Body of pancreas (tissue), 4 donors: ENCODE results near the gene MGRN1. TPM values are rescaled to one million over a fixed set of nuclear protein-coding genes. Genes with fewer than 3 reads are reported as not detected.
A peak's percentile ranks its signal among the peaks of the same experiment; 100 is the strongest.

Experiments used
- ATAC-seq: fragments of 150-250 bp; one replicate; pipeline ENCODE4 v1.9.1; 2016
- DNase-seq, 4 donors: peaks; one replicate each; pipeline ENCODE4 v3.0.0-alpha.2; 2019
- H3K27ac ChIP-seq, 4 donors: fragments of 200-600 bp; sonication (generic); 1 replicate in 3 of 4; 2 replicates in 1 of 4; pipeline versions ENCODE4 v1.5.1 to v1.6.1; 2016 to 2019; ENCODE audit warnings: mild to moderate bottlenecking in 1 of 4, mixed read lengths in 1 of 4, moderate library complexity in 1 of 4
- H3K27me3 ChIP-seq, 2 donors: fragments of 200-600 bp; sonication (generic); one replicate each; pipeline ENCODE4 v1.6.0; 2016; ENCODE audit warnings: mild to moderate bottlenecking in 1 of 2
- H3K36me3 ChIP-seq, 2 donors: fragments of 200-600 bp; sonication (generic); replicated peaks in 1 of 2; 2 replicates each; pipeline ENCODE4 v1.5.1; 2016; ENCODE audit warnings: low read depth in 2 of 2; ENCODE audit not compliant: insufficient read depth in 1 of 2
- H3K4me1 ChIP-seq: fragments of 200-600 bp; sonication (generic); one replicate; pipeline ENCODE4 v1.6.0; 2016
- H3K4me3 ChIP-seq, 2 donors: fragments of 200-600 bp; sonication (generic); 1 replicate in 1 of 2; 2 replicates in 1 of 2; pipeline ENCODE4 v1.5.1; 2016 to 2019
- H3K9me3 ChIP-seq, 3 donors: fragments of 200-600 bp; sonication (generic); 1 replicate in 2 of 3; 2 replicates in 1 of 3; pipeline ENCODE4 v1.5.1; 2016
- POLR2A ChIP-seq, 3 donors: fragments of 450-650 bp; IDR thresholded peaks; one replicate each; pipeline ENCODE4 v1.6.1; 2016; ENCODE audit warnings: antibody characterized with exemption in 3 of 3, mild to moderate bottlenecking in 2 of 3
- WGBS, 2 donors: methylation state at CpG; one replicate each; pipeline ENCODE4 v1.1.5; 2017; 5-methylcytosine and 5-hydroxymethylcytosine counted together
- intact Hi-C: fragments of 100-400 bp; cut with DNase I; formaldehyde crosslinking; loops from one replicate; pipeline ENCODE4 v1.15.1; 2023
- total RNA-seq, 2 donors: library from RNA; depleted of rRNA; stranded (reverse); fragments of >200 nt; gene quantifications; one replicate each; pipeline ENCODE4 v1.1.0, GENCODE V29; 2016
- TF ChIP-seq, protein P1 (sequence below), 7 experiments: fragments of 450-650 bp in 4 of 7; fragments of 200-600 bp in 3 of 7; sonication (generic) in 3 of 7; IDR thresholded peaks; one replicate each; pipeline ENCODE4 v1.5.1; 2016 to 2019; ENCODE audit warnings: antibody characterized with exemption in 7 of 7

Gene MGRN1
- total RNA-seq, 2 donors from 2014 or later, result 23.3 to 44.8 TPM

DNA sequence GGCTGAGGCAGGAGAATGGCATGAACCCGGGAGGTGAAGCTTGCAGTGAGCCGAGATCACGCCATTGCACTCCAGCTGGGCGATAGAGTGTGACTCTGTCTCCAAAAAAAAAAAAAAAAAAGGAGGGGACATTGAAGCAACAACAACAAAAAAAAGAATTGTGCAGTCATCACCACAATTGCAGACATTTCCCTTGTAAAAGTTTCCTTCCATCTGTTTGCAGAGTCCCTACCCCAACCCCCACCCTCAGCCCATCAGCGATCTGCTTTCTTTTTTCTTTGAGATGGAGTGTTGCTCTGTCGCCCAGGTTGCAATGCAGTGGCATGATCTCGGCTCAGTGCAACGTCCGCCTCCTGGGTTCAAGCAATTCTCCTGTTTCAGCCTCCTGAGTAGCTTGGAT lies 3.7 kb downstream of the MGRN1 start:
- no peaks in the 10 kb centered on the region for H3K27me3 ChIP-seq
- peaks cover 29% of the 10 kb centered on the region for H3K4me1 ChIP-seq
- ATAC-seq, result no peak
- DNase-seq, result no peak
- H3K9me3 ChIP-seq, result no peaks in the 10 kb centered on the region
- no peak overlapping the region for H3K27ac ChIP-seq
- WGBS, 2 donors, result 93 to 94% methylated on average over 7 to 9 of the region's 9 CpGs
- no peak for TF ChIP-seq POLR2A (IDR thresholded peaks at IDR 0.05)
- TF ChIP-seq, protein P1, sequence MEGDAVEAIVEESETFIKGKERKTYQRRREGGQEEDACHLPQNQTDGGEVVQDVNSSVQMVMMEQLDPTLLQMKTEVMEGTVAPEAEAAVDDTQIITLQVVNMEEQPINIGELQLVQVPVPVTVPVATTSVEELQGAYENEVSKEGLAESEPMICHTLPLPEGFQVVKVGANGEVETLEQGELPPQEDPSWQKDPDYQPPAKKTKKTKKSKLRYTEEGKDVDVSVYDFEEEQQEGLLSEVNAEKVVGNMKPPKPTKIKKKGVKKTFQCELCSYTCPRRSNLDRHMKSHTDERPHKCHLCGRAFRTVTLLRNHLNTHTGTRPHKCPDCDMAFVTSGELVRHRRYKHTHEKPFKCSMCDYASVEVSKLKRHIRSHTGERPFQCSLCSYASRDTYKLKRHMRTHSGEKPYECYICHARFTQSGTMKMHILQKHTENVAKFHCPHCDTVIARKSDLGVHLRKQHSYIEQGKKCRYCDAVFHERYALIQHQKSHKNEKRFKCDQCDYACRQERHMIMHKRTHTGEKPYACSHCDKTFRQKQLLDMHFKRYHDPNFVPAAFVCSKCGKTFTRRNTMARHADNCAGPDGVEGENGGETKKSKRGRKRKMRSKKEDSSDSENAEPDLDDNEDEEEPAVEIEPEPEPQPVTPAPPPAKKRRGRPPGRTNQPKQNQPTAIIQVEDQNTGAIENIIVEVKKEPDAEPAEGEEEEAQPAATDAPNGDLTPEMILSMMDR (IDR thresholded peaks at IDR 0.05), result no peak
- intact Hi-C loops, result no loop called here
- H3K36me3 ChIP-seq, result no peaks in the 10 kb centered on the region
- H3K4me3 ChIP-seq, result no peak overlapping the region

GRCh38 chr16:4631444-4631843 lies 6.8 kb downstream of the MGRN1 start:
- ATAC-seq, result no peak

DNA sequence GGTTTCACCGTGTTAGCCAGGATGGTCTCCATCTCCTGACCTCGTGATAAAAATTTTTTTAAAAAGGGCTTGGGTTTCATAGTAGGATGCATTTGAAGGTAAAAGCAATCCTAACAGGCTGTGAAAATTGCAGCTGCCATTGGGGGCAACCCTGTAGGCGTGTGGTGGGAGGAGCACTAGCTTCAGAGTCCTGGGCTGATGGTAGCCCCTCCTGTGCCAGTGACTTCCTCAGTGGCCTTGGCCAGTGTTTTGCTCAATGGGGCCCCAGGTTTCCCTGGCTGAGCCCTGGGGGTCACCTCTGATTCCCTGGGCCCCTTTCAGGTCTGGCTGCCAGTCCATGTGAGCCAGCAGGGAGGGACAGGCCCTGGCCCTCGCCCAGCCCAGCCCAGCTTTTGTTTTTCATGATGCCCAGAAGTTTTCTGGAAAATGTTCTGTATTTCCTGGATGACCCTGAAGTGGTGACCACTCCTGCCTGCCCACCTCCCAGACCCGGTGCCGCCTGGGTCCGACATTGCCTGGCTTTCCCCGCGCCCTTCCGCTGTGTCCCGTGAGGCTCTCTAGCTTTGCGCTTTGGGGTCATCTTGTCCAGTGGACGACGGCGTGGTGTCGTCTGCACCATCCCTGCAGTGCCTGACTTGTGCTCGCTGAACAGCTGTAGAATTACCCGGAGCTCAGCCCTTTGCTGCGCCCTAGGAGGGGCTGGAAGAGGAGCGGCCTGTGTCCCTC lies 9.4 kb downstream of the MGRN1 start:
- Histone ChIP-seq H3K36me3 (no peaks in the 10 kb centered on the region), H3K4me1 (no peaks in the 10 kb centered on the region), H3K27ac (no peak overlapping the region), H3K27me3 (no peaks in the 10 kb centered on the region), H3K4me3 (no peak overlapping the region), H3K9me3 (no peaks in the 10 kb centered on the region)
- no peak for TF ChIP-seq POLR2A (IDR thresholded peaks at IDR 0.05)
- TF ChIP-seq, protein P1 (IDR thresholded peaks at IDR 0.05), result no peak
- DNase-seq (no peak), ATAC-seq (peak; percentile 24)
- 93 to 94% methylated on average over 16 to 20 of the region's 20 CpGs for WGBS, 2 donors
- intact Hi-C loops, result no loop called here

More at GRCh38 chr16:4631444-4631843, 6.8 kb downstream of the MGRN1 start:
- DNase-seq, result no peak
- 100% methylated on average over 1 of the region's 1 CpG for WGBS, 2 donors
- no peak overlapping the region for H3K27ac ChIP-seq
- H3K27me3 ChIP-seq, result no peaks in the 10 kb centered on the region
- peaks cover 9% of the 10 kb centered on the region for H3K4me1 ChIP-seq
- no peak for TF ChIP-seq POLR2A (IDR thresholded peaks at IDR 0.05)
- TF ChIP-seq, protein P1 (IDR thresholded peaks at IDR 0.05), result no peak
- H3K4me3 ChIP-seq, result no peak overlapping the region
- intact Hi-C loops, result no loop called here
- H3K36me3 ChIP-seq, result no peaks in the 10 kb centered on the region
- no peaks in the 10 kb centered on the region for H3K9me3 ChIP-seq

DNA sequence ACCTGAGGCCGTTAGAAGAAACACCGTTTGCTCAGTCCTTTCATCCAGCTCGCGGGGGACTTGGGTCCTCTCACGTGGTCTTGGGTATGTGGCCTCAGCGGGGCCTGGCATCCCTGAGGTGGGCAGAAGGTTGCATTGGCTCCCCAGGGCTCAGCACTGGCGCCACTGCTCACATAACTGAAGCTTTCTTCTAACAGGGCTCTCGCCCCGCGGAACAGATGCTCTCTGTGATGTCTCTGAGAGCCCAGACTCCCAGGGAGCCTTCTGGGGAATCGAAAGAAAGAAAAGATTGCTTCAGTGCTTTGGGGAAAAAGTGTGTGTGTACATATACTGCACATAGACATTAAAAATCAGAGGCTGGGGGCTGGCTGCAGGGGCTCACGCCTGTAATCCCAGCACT lies 10.1 kb downstream of the MGRN1 start:
- H3K27me3 ChIP-seq, result no peaks in the 10 kb centered on the region
- H3K4me3 ChIP-seq, result no peak overlapping the region
- DNase-seq (no peak), ATAC-seq (no peak)
- intact Hi-C loops, result no loop called here
- WGBS, 2 donors, result 92 to 100% methylated on average over 1 to 12 of the region's 12 CpGs
- H3K36me3 ChIP-seq, result no peaks in the 10 kb centered on the region
- TF ChIP-seq, protein P1 (IDR thresholded peaks at IDR 0.05), result no peak
- TF ChIP-seq POLR2A (IDR thresholded peaks at IDR 0.05), result no peak
- H3K9me3 ChIP-seq, result no peaks in the 10 kb centered on the region
- H3K27ac ChIP-seq, result no peak overlapping the region
- no peaks in the 10 kb centered on the region for H3K4me1 ChIP-seq

GRCh38 chr16:4636196-4636595 lies 11.6 kb downstream of the MGRN1 start:
- Histone ChIP-seq H3K27ac (no peak overlapping the region), H3K9me3 (no peaks in the 10 kb centered on the region), H3K4me3 (no peak overlapping the region), H3K4me1 (peaks cover 5% of the 10 kb centered on the region), H3K27me3 (no peaks in the 10 kb centered on the region), H3K36me3 (no peaks in the 10 kb centered on the region)
- intact Hi-C loops, result no loop called here
- 86 to 92% methylated on average over 4 to 12 of the region's 13 CpGs for WGBS, 2 donors
- ATAC-seq (no peak), DNase-seq (no peak)
- TF ChIP-seq, protein P1 (IDR thresholded peaks at IDR 0.05), result no peak
- no peak for TF ChIP-seq POLR2A (IDR thresholded peaks at IDR 0.05)
